ENCODE data around the gene ERLIN1. TPM values are rescaled to one million over a fixed set of nuclear protein-coding genes. Genes with fewer than 3 reads are reported as not detected.

ERLIN1 gene
- total and polyA plus RNA-seq, 4 donors = 5.8 to 38.1 (median 27.3) TPM

- H3K27me3 ChIP-seq (ENCODE audit: control insufficient read depth in 3 of 3, insufficient read depth in 3 of 3, low read length in 2 of 3) = no peaks in the 10 kb centered on the region
- DNase-seq = peak in 2 of 3 donors; percentile 21 to 25
- ATAC-seq (ENCODE audit: insufficient read depth, low FRiP score) = no peak
Measured at GRCh38 chr10:100138921-100139496, 46.8 kb downstream of the ERLIN1 start.

GRCh38 chr10:100135486-100135885, 50.3 kb downstream of the ERLIN1 start:
- Histone ChIP-seq H3K9ac (ENCODE audit: insufficient read depth in 1 of 2, low read length in 2 of 2) (no peak overlapping the region), H3K27ac (ENCODE audit: low read depth in 1 of 2, low read length in 1 of 2) (no peak overlapping the region), H3K4me3 (no peak overlapping the region), H3K27me3 (ENCODE audit: control insufficient read depth in 3 of 3, insufficient read depth in 3 of 3, low read length in 2 of 3) (no peaks in the 10 kb centered on the region), H3K4me1 (ENCODE audit: control insufficient read depth in 5 of 5, insufficient read depth in 5 of 5, low read length in 5 of 5) (no peaks in the 10 kb centered on the region), H3K36me3 (ENCODE audit: control insufficient read depth in 4 of 4, insufficient read depth in 4 of 4, low read length in 4 of 4) (no peaks in the 10 kb centered on the region), H3K9me3 (ENCODE audit: control insufficient read depth in 4 of 4, insufficient read depth in 3 of 4, low read length in 3 of 4) (peaks cover 0 to 6% (median 2%) of the 10 kb centered on the region in 4 donors)
- TF ChIP-seq CTCF (IDR thresholded peaks at IDR 0.05; ENCODE audit: control extremely low read depth, extremely low read depth) = no peak
- no peak for ATAC-seq (ENCODE audit: insufficient read depth, low FRiP score)
- no peak for DNase-seq

More at GRCh38 chr10:100138921-100139496, 46.8 kb downstream of the ERLIN1 start:
- Histone ChIP-seq H3K4me1 (ENCODE audit: control insufficient read depth in 5 of 5, insufficient read depth in 5 of 5, low read length in 5 of 5) (no peaks in the 10 kb centered on the region), H3K9me3 (ENCODE audit: control insufficient read depth in 4 of 4, insufficient read depth in 3 of 4, low read length in 3 of 4) (peaks cover 0 to 4% (median 2%) of the 10 kb centered on the region in 4 donors), H3K4me3 (no peak overlapping the region), H3K27ac (ENCODE audit: low read depth in 1 of 2, low read length in 1 of 2) (no peak overlapping the region), H3K9ac (ENCODE audit: insufficient read depth in 1 of 2, low read length in 2 of 2) (no peak overlapping the region), H3K36me3 (ENCODE audit: control insufficient read depth in 4 of 4, insufficient read depth in 4 of 4, low read length in 4 of 4) (no peaks in the 10 kb centered on the region)
- no peak for TF ChIP-seq CTCF (IDR thresholded peaks at IDR 0.05; ENCODE audit: control extremely low read depth, extremely low read depth)
- WGBS, 2 donors = 72 to 80% methylated on average over 7 of the region's 7 CpGs

DNA sequence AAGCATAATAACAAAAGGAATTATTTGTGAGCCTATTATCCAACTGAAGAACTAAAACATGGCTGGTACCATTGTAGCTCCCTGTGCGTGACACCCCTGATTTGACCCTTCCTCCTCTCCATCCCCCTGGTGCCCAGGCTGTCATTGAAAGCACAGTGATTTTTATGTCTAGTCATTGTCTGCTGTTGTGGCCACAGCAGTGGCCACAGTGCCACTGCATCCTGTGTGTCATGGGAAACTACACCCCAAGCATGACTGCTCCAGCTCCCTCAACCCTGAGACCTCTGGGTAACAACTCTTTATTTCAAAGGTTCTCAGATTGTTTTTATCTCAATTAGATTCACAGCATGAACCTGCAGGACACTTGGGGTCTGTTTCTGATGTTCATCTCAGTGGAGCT, 52.0 kb downstream of the ERLIN1 start:
- H3K27me3 ChIP-seq (ENCODE audit: control insufficient read depth in 3 of 3, insufficient read depth in 3 of 3, low read length in 2 of 3) = peaks cover 0 to 3% (median 0%) of the 10 kb centered on the region in 3 donors
- no peak overlapping the region for H3K9ac ChIP-seq (ENCODE audit: insufficient read depth in 1 of 2, low read length in 2 of 2)
- no peak overlapping the region for H3K4me3 ChIP-seq
- H3K36me3 ChIP-seq (ENCODE audit: control insufficient read depth in 4 of 4, insufficient read depth in 4 of 4, low read length in 4 of 4) = no peaks in the 10 kb centered on the region
- 89 to 91% methylated on average over 1 of the region's 1 CpG for WGBS, 2 donors
- peaks cover 0 to 6% (median 2%) of the 10 kb centered on the region in 4 donors for H3K9me3 ChIP-seq (ENCODE audit: control insufficient read depth in 4 of 4, insufficient read depth in 3 of 4, low read length in 3 of 4)
- no peaks in the 10 kb centered on the region for H3K4me1 ChIP-seq (ENCODE audit: control insufficient read depth in 5 of 5, insufficient read depth in 5 of 5, low read length in 5 of 5)
- no peak overlapping the region for H3K27ac ChIP-seq (ENCODE audit: low read depth in 1 of 2, low read length in 1 of 2)
- ATAC-seq (ENCODE audit: insufficient read depth, low FRiP score) (no peak), DNase-seq (no peak)
- TF ChIP-seq CTCF (IDR thresholded peaks at IDR 0.05; ENCODE audit: control extremely low read depth, extremely low read depth) = no peak

GRCh38 chr10:100132427-100132826, 53.4 kb downstream of the ERLIN1 start:
- ATAC-seq (ENCODE audit: insufficient read depth, low FRiP score) (no peak), DNase-seq (no peak)
- H3K9me3 ChIP-seq (ENCODE audit: control insufficient read depth in 4 of 4, insufficient read depth in 3 of 4, low read length in 3 of 4) = peaks cover 0 to 6% (median 2%) of the 10 kb centered on the region in 4 donors
- H3K9ac ChIP-seq (ENCODE audit: insufficient read depth in 1 of 2, low read length in 2 of 2) = no peak overlapping the region
- H3K27ac ChIP-seq (ENCODE audit: low read depth in 1 of 2, low read length in 1 of 2) = no peak overlapping the region
- no peak overlapping the region for H3K4me3 ChIP-seq
- no peak for TF ChIP-seq CTCF (IDR thresholded peaks at IDR 0.05; ENCODE audit: control extremely low read depth, extremely low read depth)
- H3K27me3 ChIP-seq (ENCODE audit: control insufficient read depth in 3 of 3, insufficient read depth in 3 of 3, low read length in 2 of 3) = peaks cover 0 to 3% (median 0%) of the 10 kb centered on the region in 3 donors
- H3K36me3 ChIP-seq (ENCODE audit: control insufficient read depth in 4 of 4, insufficient read depth in 4 of 4, low read length in 4 of 4) = no peaks in the 10 kb centered on the region
- 95 to 97% methylated on average over 2 of the region's 2 CpGs for WGBS, 2 donors
- no peaks in the 10 kb centered on the region for H3K4me1 ChIP-seq (ENCODE audit: control insufficient read depth in 5 of 5, insufficient read depth in 5 of 5, low read length in 5 of 5)
